H1 (cell line): Measurements from ENCODE around the gene OR4E2. TPM values are rescaled to one million over a fixed set of nuclear protein-coding genes. Genes with fewer than 3 reads are reported as not detected.

Experiments used
- CTCF ChIA-PET: fragments of 300-600 bp; sonication (Branson Sonifier 250); formaldehyde crosslinking; loops from one replicate; lab custom pipeline; 2021; ENCODE audit not compliant: partially characterized antibody; lab: Charles Lee
- POLR2A ChIA-PET: fragments of 300-600 bp; sonication (Branson Sonifier 250); formaldehyde crosslinking; loops from one replicate; lab custom pipeline; 2021; ENCODE audit warnings: inconsistent platforms; ENCODE audit not compliant: partially characterized antibody; lab: Charles Lee
- DNase-seq, 2 experiments: peaks; one replicate each; pipeline versions ENCODE4 v3.0.0 to v3.0.0-alpha.2; 2010 to 2022; ENCODE audit warnings: low spot score in 2 of 2, low read depth in 1 of 2, mixed read lengths in 1 of 2
- FAIRE-seq: peaks from 2 replicates; lab custom pipeline; 2011; peaks lifted over from hg19 to GRCh38; lab: Jason Lieb, UNC
- H2AFZ ChIP-seq: 2 replicates; pipeline ENCODE4 v1.8.1; 2012; ENCODE audit warnings: low read length, inconsistent platforms
- H2AK5ac ChIP-seq: 2 replicates; pipeline ENCODE4 v1.6.1; 2013; ENCODE audit warnings: low read depth, low read length
- H2BK120ac ChIP-seq: replicated peaks from 2 replicates; pipeline ENCODE3; 2013; ENCODE audit warnings: low read depth, low read length, inconsistent platforms
- H2BK12ac ChIP-seq: 2 replicates; pipeline ENCODE4 v1.6.1; 2013; ENCODE audit warnings: low read depth, low read length
- H2BK15ac ChIP-seq: 2 replicates; pipeline ENCODE4 v1.6.1; 2013; ENCODE audit warnings: low read length
- H2BK20ac ChIP-seq: 2 replicates; pipeline ENCODE4 v1.6.1; 2013; ENCODE audit warnings: low read length
- H2BK5ac ChIP-seq: 2 replicates; pipeline ENCODE4 v1.6.1; 2013; ENCODE audit warnings: low read depth, low read length
- H3K14ac ChIP-seq: 2 replicates; pipeline ENCODE4 v1.6.1; 2013; ENCODE audit warnings: inconsistent platforms; ENCODE audit not compliant: insufficient read length
- H3K18ac ChIP-seq: 2 replicates; pipeline ENCODE4 v1.6.1; 2013; ENCODE audit warnings: low read length; ENCODE audit errors: extremely low read depth
- H3K23ac ChIP-seq: 2 replicates; pipeline ENCODE4 v1.6.1; 2013; ENCODE audit warnings: inconsistent platforms; ENCODE audit not compliant: insufficient read length
- H3K23me2 ChIP-seq: 2 replicates; pipeline ENCODE4 v1.6.1; 2013; ENCODE audit warnings: low read depth, low read length
- H3K27ac ChIP-seq: 2 replicates; pipeline ENCODE4 v1.6.1; 2011; ENCODE audit warnings: low read depth, low read length, inconsistent platforms
- H3K27me3 ChIP-seq, 4 experiments: replicated peaks in 1 of 4; 1 replicate in 1 of 4; 2 replicates in 3 of 4; pipeline versions ENCODE4 v1.6.1 to v1.8.1; 2011 to 2013; ENCODE audit warnings: low read length in 3 of 4, mild to moderate bottlenecking in 3 of 4, inconsistent platforms in 2 of 4, mixed read lengths in 2 of 4, moderate library complexity in 1 of 4; ENCODE audit not compliant: control insufficient read depth in 3 of 4, insufficient read depth in 3 of 4; ENCODE audit errors: extremely low read depth in 1 of 4
- H3K36me3 ChIP-seq, 4 experiments: 2 replicates each; pipeline versions ENCODE4 v1.6.1 to v1.8.1; 2011 to 2013; ENCODE audit warnings: mild to moderate bottlenecking in 4 of 4, low read length in 3 of 4, moderate library complexity in 2 of 4, control low read depth in 1 of 4, inconsistent platforms in 1 of 4; ENCODE audit not compliant: insufficient read depth in 4 of 4, control insufficient read depth in 2 of 4
- H3K4ac ChIP-seq: replicated peaks from 2 replicates; pipeline ENCODE3; 2013; ENCODE audit warnings: low read length, low read depth, mixed read lengths, inconsistent platforms; ENCODE audit not compliant: insufficient read length
- H3K4me1 ChIP-seq, 4 experiments: replicated peaks in 1 of 4; 1 replicate in 1 of 4; 2 replicates in 3 of 4; pipeline versions ENCODE4 v1.6.1 to v1.8.1; 2011 to 2013; ENCODE audit warnings: low read length in 3 of 4, inconsistent platforms in 2 of 4, mixed read lengths in 1 of 4; ENCODE audit not compliant: insufficient read depth in 4 of 4, control insufficient read depth in 3 of 4
- H3K4me2 ChIP-seq, 2 experiments: 2 replicates each; pipeline versions ENCODE4 v1.6.1 to v1.8.1; 2011 to 2013; ENCODE audit warnings: low read depth in 2 of 2, low read length in 2 of 2, control low read depth in 1 of 2, inconsistent platforms in 1 of 2, mild to moderate bottlenecking in 1 of 2; ENCODE audit not compliant: insufficient read depth in 1 of 2
- H3K4me3 ChIP-seq, 4 experiments: fragments of 200-600, 300-600 bp in 1 of 4; sonication (generic), shearing (Covaris generic), sonication (Bioruptor Twin) in 1 of 4; 2 replicates each; pipeline versions ENCODE4 v1.5.1 to v1.8.1; 2011 to 2016; ENCODE audit warnings: low read length in 4 of 4, low read depth in 3 of 4, control low read depth in 2 of 4, inconsistent platforms in 2 of 4, mild to moderate bottlenecking in 2 of 4, mixed read lengths in 1 of 4, moderate library complexity in 1 of 4; ENCODE audit not compliant: insufficient read depth in 2 of 4; ENCODE audit errors: extremely low read depth in 1 of 4
- H3K56ac ChIP-seq: replicated peaks from 2 replicates; pipeline ENCODE3; 2013; ENCODE audit warnings: low read depth, mild to moderate bottlenecking, mixed read lengths, low read length, inconsistent platforms; ENCODE audit not compliant: insufficient read length
- H3K79me1 ChIP-seq: 2 replicates; pipeline ENCODE4 v1.6.1; 2013; ENCODE audit warnings: low read depth, low read length, control low read depth
- H3K79me2 ChIP-seq, 2 experiments: 2 replicates each; pipeline versions ENCODE4 v1.6.1 to v1.8.1; 2012 to 2013; ENCODE audit warnings: low read length in 2 of 2, mild to moderate bottlenecking in 2 of 2, inconsistent platforms in 1 of 2; ENCODE audit not compliant: insufficient read depth in 2 of 2, control insufficient read depth in 1 of 2
- H3K9ac ChIP-seq, 4 experiments: replicated peaks in 1 of 4; 1 replicate in 1 of 4; 2 replicates in 3 of 4; pipeline versions ENCODE4 v1.6.1 to v1.8.1; 2011 to 2013; ENCODE audit warnings: low read depth in 3 of 4, low read length in 3 of 4, control low read depth in 2 of 4, mild to moderate bottlenecking in 2 of 4, moderate library complexity in 2 of 4, inconsistent platforms in 1 of 4; ENCODE audit errors: extremely low read depth in 1 of 4
- H3K9me3 ChIP-seq, 2 experiments: 2 replicates each; pipeline versions ENCODE4 v1.6.1 to v1.8.1; 2012 to 2013; ENCODE audit warnings: mild to moderate bottlenecking in 2 of 2, moderate library complexity in 2 of 2, control low read depth in 1 of 2, inconsistent platforms in 1 of 2, low read depth in 1 of 2, low read length in 1 of 2, mixed read lengths in 1 of 2; ENCODE audit not compliant: insufficient read depth in 2 of 2
- H4K20me1 ChIP-seq, 2 experiments: replicated peaks in 1 of 2; 2 replicates each; pipeline versions ENCODE3 to v1.8.1; 2011 to 2013; ENCODE audit warnings: inconsistent platforms in 2 of 2, low read length in 2 of 2, mild to moderate bottlenecking in 1 of 2; ENCODE audit not compliant: insufficient read depth in 2 of 2, control insufficient read depth in 1 of 2
- H4K5ac ChIP-seq: 2 replicates; pipeline ENCODE4 v1.6.1; 2013; ENCODE audit warnings: low read length, low read depth, mixed read lengths, inconsistent platforms; ENCODE audit not compliant: insufficient read length
- H4K8ac ChIP-seq: 2 replicates; pipeline ENCODE4 v1.8.0; 2013; ENCODE audit warnings: mild to moderate bottlenecking, moderate library complexity, low read length, inconsistent platforms; ENCODE audit not compliant: insufficient read depth; ENCODE audit errors: extremely low read depth
- H4K91ac ChIP-seq: replicated peaks from 2 replicates; pipeline ENCODE3; 2013; ENCODE audit warnings: low read length, mixed read lengths, inconsistent platforms; ENCODE audit not compliant: insufficient read length
- BACH1 ChIP-seq: IDR thresholded peaks from 2 replicates; pipeline ENCODE4 v1.6.1; 2012; ENCODE audit warnings: low read length, improper control_type of control experiment
- BRCA1 ChIP-seq: IDR thresholded peaks from 2 replicates; pipeline ENCODE4 v1.6.1; 2012; ENCODE audit warnings: low read depth, low read length, improper control_type of control experiment
- CHD1 ChIP-seq: IDR thresholded peaks from 2 replicates; pipeline ENCODE4 v1.6.1; 2012; ENCODE audit warnings: low read depth, low read length, improper control_type of control experiment
- JUN ChIP-seq: IDR thresholded peaks from 2 replicates; pipeline ENCODE4 v1.6.1; 2011; ENCODE audit warnings: low read depth, mild to moderate bottlenecking, improper control_type of control experiment, low read length
- KDM1A ChIP-seq: fragments of 200-600, 300-600 bp; sonication (generic); IDR thresholded peaks from 2 replicates; pipeline ENCODE4 v1.7.1; 2016; ENCODE audit warnings: mild to moderate bottlenecking, low read length, borderline replicate concordance
- KDM4A ChIP-seq: IDR thresholded peaks from one replicate; pipeline ENCODE4 v1.7.1; 2012; ENCODE audit warnings: low read depth, mild to moderate bottlenecking, moderate library complexity, low read length, inconsistent platforms; ENCODE audit not compliant: severe bottlenecking
- KDM5A ChIP-seq: fragments of 200-600 bp; IDR thresholded peaks from 2 replicates; pipeline ENCODE4 v1.7.1; 2012; ENCODE audit warnings: mild to moderate bottlenecking, low read length, inconsistent platforms, mixed read lengths
- NRF1 ChIP-seq: IDR thresholded peaks from 2 replicates; pipeline ENCODE4 v1.6.1; 2011; ENCODE audit warnings: mild to moderate bottlenecking, low read depth, low read length, improper control_type of control experiment
- POLR2AphosphoS5 ChIP-seq: IDR thresholded peaks from 2 replicates; pipeline ENCODE4 v1.6.1; 2011; ENCODE audit warnings: low read depth, low read length
- RAD21 ChIP-seq, 2 experiments: IDR thresholded peaks in 1 of 2; conservative IDR thresholded peaks in 1 of 2; 2 replicates each; pipeline ENCODE4 v1.6.1; 2011; ENCODE audit warnings: low read depth in 2 of 2, low read length in 2 of 2, improper control_type of control experiment in 1 of 2, inconsistent platforms in 1 of 2, mild to moderate bottlenecking in 1 of 2, moderate library complexity in 1 of 2
- SIX5 ChIP-seq: IDR thresholded peaks from 2 replicates; pipeline ENCODE4 v1.6.1; 2011; ENCODE audit warnings: mild to moderate bottlenecking, low read depth, low read length
- WGBS, 2 experiments: shearing (Covaris generic) in 1 of 2; methylation state at CpG; one replicate each; pipeline versions ENCODE4 v1.1.6 to v1.1.7; 2013 to 2015; ENCODE audit warnings: low lambda C conversion rate in 2 of 2, mixed read lengths in 2 of 2, inconsistent platforms in 1 of 2, low coverage in 1 of 2, missing lambda C conversion rate in 1 of 2; ENCODE audit not compliant: insufficient replicate concordance in 2 of 2, insufficient coverage in 1 of 2, insufficient read length in 1 of 2; ENCODE audit errors: extremely low coverage in 1 of 2, missing lambda C conversion rate in 1 of 2; 5-methylcytosine and 5-hydroxymethylcytosine counted together
- polyA plus RNA-seq, 7 experiments: library from polyadenylated mRNA; depleted of rRNA in 3 of 7; stranded (reverse) in 5 of 7; unstranded in 2 of 7; fragments of >200 nt in 5 of 7; fragments of 200-250 nt in 2 of 7; gene quantifications; 1 replicate in 5 of 7; 2 replicates in 1 of 7; 4 replicates in 1 of 7; pipeline versions ENCODE4 v1.2.1 to v1.2.3, GENCODE V29; 2011 to 2013; ENCODE audit warnings: missing spikeins in 2 of 7, mixed read lengths in 2 of 7
- total RNA-seq: library from RNA; stranded (reverse); fragmentation: NEBNext Ultra II Directional; extraction: Animal tissue kit (Norgen Biotek cat#: 25700); gene quantifications from 2 replicates; pipeline ENCODE4 v1.2.1, GENCODE V29; 2021
- TF ChIP-seq, protein P1 (sequence below), 3 experiments: IDR thresholded peaks; 1 replicate in 2 of 3; 2 replicates in 1 of 3; pipeline versions ENCODE4 v1.5.1 to v1.6.1; 2011; ENCODE audit warnings: low read length in 3 of 3, mild to moderate bottlenecking in 3 of 3, inconsistent platforms in 2 of 3, low read depth in 1 of 3, moderate library complexity in 1 of 3; ENCODE audit not compliant: insufficient read depth in 1 of 3; ENCODE audit errors: control extremely low read depth in 1 of 3

OR4E2 gene
- total and polyA plus RNA-seq, 2 of the 8 experiments (the other 6 are each of a cell fraction or from before 2014, with no cell fraction given) = not detected

DNA sequence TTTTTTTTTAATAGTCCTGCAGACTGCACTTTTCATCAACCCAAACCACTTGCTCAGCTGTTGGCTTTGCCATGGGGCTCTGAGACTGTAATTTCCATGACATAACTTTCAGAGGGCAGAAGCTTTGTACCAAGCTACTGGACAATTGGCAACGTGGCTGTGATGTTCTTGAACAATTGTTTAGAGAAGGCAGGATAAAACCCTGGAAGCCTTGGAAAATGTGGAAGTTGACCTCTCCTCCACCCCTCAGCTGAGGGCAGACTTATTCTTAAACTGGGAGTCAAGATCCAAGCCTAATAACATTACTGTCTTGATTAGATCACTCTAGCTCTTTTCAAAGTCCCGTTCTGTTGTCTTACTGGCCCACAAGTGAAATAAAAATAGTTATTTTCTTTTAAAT is 17.7 kb downstream of the OR4E2 start:
- Histone ChIP-seq H3K23ac (no peak overlapping the region), H4K20me1 (no peaks in the 10 kb centered on the region), H4K5ac (no peak overlapping the region), H3K9ac (no peak overlapping the region), H3K4me3 (no peak overlapping the region), H3K14ac (no peak overlapping the region), H4K91ac (no peak overlapping the region), H3K79me2 (no peaks in the 10 kb centered on the region), H3K27me3 (no peaks in the 10 kb centered on the region), H3K4ac (no peak overlapping the region), H3K9me3 (no peaks in the 10 kb centered on the region), H3K79me1 (no peaks in the 10 kb centered on the region), H2AK5ac (no peak overlapping the region), H2BK120ac (no peak overlapping the region), H3K27ac (no peak overlapping the region), H3K18ac (no peak overlapping the region), H2BK15ac (no peak overlapping the region), H2AFZ (no peak overlapping the region), H2BK5ac (no peak overlapping the region), H3K36me3 (no peaks in the 10 kb centered on the region), H3K4me1 (no peaks in the 10 kb centered on the region), H3K23me2 (no peaks in the 10 kb centered on the region), H3K56ac (no peak overlapping the region), H2BK12ac (no peak overlapping the region), H4K8ac (no peak overlapping the region), H2BK20ac (no peak overlapping the region), H3K4me2 (no peak overlapping the region)
- CTCF ChIA-PET = interaction anchor here (0.7 to 1.6 kb wide), 3 partner anchors 9 to 97 kb away, joined by 3 to 6 read pairs (median 4); no protein-coding TSS in a partner anchor
- no peak for DNase-seq
- POLR2A ChIA-PET = no interaction called here
- WGBS, 2 experiments = 74% methylated on average over 2 of the region's 2 CpGs; no CpG with 5 or more reads in 1 of the 2 experiments
- FAIRE-seq = no peak
- TF ChIP-seq KDM1A = no peak
- no peak for TF ChIP-seq NRF1
- TF ChIP-seq RAD21 (IDR thresholded peaks at IDR 0.05 in 1 of 2, conservative IDR thresholded peaks at IDR 0.05 in 1 of 2; ENCODE audit: low read depth in 2 of 2, low read length in 2 of 2) = no peak
- TF ChIP-seq POLR2AphosphoS5 = no peak
- no peak for TF ChIP-seq KDM4A
- no peak for TF ChIP-seq SIX5
- TF ChIP-seq KDM5A = no peak
- TF ChIP-seq JUN = no peak
- TF ChIP-seq BRCA1 = no peak
- TF ChIP-seq BACH1 = no peak
- TF ChIP-seq CHD1 = no peak
- TF ChIP-seq, protein P1, sequence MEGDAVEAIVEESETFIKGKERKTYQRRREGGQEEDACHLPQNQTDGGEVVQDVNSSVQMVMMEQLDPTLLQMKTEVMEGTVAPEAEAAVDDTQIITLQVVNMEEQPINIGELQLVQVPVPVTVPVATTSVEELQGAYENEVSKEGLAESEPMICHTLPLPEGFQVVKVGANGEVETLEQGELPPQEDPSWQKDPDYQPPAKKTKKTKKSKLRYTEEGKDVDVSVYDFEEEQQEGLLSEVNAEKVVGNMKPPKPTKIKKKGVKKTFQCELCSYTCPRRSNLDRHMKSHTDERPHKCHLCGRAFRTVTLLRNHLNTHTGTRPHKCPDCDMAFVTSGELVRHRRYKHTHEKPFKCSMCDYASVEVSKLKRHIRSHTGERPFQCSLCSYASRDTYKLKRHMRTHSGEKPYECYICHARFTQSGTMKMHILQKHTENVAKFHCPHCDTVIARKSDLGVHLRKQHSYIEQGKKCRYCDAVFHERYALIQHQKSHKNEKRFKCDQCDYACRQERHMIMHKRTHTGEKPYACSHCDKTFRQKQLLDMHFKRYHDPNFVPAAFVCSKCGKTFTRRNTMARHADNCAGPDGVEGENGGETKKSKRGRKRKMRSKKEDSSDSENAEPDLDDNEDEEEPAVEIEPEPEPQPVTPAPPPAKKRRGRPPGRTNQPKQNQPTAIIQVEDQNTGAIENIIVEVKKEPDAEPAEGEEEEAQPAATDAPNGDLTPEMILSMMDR (IDR thresholded peaks at IDR 0.05; ENCODE audit: control extremely low read depth in 1 of 3, insufficient read depth in 1 of 3, low read depth in 1 of 3, low read length in 3 of 3) = no peak
